ENCODE measurements around the gene ZNF492.
"Not testable (repeated sequence)": the region's sequence is repeated elsewhere in the genome, so short reads cannot be mapped to it uniquely, and the experiment has no call there.

Gene ZNF492

DNA sequence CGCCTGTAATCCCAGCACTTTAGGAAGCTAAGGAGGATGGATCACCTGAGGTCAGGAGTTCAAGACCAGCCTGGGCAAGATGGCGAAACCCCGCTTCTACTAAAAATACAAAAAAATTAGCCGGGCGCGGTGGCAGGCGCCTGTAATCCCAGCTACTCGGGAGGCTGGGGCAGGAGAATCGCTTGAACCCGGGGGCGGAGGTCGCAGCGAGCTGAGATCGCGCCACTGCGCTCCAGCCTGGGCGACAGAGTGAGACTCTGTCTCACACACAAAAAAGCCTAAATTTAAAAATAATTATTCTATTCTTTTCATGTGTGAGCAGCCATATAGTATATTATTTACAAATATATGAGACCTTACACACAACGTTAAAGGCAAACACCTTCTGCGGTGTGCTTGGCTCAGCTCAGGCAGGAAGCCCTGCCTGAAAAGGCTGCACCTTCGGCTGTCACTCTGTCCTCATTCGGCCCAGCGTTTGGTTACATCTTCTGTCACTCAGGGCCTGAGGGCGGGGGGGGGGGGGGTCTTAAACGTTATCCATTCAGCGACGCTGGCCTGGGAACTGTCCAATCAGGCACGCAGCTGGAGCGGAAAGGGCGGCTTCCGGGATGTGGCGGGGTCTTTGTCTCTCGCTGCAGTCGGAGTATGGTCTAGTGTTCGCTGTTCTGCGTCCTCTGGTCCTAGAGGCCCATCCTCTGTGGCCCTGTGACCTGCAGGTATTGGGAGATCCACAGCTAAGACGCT, at the start of gene ZNF492:
Gene ZNF492 (plus strand): TSS at position 619 of the 744 bp plus-strand sequence. CDS start 19,076 bp downstream, outside the sequence.
- peak; percentile 97 for DNase-seq

DNA sequence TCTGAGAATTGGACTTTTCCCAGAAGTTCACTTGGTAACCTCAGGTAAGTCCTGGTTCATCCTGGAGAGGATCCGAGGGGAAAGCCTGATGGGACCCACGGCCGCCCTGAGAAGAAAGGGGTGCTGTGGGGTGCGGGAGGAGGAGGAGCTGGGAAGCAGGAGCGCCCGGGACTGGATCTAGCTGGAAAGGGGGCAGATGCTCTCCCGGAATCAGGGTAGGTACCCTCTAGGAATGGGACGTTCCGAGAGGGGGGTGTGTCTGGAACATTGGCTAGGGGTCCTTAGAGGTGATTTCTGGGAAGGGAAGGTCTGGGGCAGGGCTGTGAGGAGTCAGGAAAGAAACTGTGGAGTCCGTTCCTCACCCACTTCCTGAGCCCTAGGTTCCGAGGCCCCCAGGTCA, 38.7 kb upstream of the ZNF492 start:
- no peak for DNase-seq

DNA sequence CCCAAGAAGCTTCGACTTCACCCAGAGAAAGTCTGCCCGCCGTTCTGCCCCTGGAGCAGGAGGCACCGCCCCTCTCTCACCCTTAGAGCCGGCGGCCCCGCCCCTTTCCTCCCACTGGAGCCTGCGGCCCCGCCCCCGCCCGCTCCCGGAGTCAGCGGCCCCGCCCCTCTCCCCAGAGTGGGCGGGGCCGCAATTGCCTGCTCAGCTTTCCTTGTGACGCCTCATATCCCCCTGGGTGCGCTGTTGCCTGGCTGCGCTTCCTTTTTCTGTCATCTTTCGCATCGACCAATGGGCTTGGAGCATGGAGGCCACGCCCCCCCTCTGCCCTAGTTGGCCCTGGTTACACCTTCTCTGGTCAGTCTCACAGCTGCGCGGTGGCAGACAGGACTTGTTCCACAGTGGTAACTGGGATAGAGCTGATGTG, 38.2 kb upstream of the ZNF492 start:
- no peak for DNase-seq

DNA sequence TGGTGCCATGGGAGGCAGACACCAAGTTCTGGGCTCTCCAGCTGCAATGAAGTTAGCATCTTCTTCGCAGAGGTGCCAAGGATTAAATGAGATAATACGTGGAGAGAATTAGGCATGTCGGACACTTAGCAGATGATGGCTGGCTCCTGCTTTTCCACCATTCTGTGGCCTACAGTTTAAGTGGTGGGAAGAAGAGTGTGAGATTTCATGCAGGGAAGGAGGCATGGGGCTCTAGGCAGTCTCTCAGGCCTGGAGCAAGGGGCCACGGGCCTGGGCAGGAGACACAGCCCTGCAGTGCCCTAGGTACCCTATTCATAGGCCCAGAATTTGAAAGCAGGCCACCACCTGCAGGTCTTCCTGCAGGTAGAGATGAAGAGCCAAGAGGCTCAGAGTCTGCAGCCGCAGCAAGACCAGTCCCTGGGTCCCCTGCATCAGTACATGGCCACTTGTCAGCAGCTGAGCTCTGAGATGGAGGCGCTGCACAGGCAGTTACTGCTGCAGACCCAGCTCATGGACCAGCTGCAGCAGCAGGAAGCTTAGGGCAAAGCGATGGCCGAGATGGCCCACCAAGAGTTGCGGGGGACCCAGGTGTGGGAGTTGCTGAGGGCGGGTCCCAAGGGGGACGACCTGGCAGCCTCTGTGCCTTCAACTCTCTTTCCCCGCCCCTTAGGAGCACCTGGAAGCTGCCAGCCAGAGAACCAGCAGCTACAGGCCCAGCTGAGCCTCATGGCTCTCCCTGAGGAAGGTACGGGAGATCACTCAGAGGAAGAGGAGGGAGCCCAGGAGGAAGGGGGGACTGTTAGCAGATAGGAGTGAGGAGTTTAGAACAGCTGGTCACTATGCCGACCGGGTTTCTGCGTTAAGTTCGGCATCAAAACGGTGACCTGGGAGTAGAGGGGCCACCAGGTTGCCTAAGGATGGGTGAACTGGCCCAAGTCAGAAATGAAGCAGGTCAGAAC, 33.2 kb upstream of the ZNF492 start:
- DNase-seq, result no peak

DNA sequence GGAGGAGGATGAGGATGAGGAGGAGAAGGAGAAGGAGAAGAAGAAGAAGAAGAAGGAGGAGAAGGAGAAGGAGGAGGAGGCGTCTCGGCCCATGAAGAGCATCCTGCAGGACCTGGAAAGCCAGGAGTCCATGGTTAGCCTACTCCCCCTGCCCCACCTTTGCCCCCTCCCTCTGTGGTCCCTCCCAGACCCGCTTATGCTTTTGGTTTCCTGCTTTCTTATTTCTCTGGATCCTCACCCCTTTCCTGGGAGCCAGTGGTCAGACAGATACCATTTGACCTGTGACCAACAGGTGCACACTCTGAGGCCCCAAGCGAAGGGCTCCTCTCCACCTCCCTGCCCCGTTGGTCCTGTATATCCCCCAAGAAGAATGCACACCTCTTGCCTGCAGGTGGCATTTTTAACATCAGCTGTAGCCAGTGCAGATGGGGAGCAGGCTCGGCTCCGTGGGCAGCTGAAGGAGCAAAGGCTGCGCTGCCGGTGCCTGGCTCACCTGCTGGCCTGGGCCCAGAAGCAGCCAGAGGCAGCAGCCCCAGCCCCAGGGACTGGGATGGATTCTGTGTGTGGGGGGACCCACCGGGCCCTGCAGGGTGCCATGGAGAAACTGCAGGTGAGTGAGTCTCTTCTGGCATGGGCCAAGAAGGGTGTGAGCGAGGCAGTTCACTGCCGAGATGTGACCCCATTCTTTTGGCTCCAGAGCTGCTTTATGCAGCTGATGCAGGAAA, 32.1 kb upstream of the ZNF492 start:
- no peak for DNase-seq

DNA sequence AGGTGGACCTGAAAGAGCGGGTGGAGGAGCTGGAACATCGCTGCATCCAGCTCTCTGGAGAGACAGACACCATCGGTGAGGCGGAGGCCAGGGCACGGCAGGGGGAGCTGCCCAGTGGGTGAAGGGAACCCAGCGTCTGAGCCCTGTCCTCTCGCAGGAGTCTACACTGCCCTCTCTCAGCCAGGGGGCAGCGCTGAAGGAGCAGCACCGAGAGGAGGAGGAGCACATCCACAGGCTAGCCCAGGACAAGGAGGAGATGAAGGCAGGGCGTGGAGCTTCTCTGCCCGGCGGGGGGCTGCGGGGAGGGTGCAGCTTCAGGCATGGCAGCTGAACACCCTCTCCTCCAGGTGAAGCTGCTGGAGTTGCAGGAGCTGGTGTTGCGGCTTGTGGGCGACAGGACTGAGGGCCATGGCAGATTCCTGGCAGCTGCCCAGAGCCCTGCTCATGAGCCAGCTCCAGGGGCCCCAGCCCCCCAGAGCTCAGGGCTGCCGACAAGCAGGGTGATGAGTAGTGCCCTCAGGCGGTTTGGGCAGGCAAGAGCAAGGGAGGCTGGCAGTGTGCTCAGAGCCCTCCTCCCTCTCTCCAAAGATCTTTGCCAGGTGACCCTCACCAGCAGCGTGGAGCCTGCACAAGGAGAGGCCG, 31.4 kb upstream of the ZNF492 start:
- DNase-seq, result no peak

DNA sequence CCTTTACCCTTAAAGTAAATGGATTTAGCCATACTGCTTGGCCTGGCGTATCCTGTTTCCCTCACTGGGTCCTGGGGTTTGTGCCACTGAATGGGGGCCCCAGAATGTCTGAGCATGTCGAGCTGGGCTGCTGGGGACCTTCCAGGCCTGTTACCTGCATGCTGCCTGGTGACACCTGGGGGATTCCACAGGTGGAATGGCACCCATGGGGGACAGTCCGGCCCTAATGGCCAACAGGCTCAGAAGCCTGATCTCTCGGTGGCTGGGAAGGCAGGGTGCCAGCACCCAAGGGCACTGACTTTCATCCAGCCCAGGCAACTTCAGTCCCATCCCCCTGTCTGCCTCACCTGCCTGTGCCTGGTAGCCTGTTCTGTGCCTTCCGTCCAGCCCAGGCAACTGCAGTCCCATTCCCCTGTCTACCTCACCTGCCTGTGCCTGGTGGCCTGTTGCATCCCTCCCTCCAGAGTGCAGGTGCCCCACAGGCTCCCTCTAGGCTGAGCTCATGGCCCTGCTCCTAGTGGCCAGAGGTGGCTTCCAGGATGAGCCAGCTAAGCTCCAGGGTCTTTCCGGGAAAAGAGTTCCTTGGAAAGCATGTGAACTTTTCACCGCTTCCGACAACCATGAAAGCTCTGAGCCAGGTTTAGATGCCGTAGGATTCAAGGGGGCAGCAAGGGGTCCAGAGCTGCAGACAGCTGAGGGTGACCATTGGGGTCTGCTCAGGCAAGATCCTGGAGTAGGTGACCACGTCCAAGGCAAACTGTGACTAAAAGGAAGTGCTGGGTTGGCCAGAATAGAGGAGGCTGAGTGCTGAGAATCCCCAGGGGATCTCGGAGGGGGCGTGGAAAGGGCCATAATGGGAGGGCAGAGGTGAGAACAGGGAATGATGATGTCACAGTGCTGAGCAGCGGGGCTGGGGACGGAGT, 30.3 kb upstream of the ZNF492 start:
- no peak for DNase-seq

DNA sequence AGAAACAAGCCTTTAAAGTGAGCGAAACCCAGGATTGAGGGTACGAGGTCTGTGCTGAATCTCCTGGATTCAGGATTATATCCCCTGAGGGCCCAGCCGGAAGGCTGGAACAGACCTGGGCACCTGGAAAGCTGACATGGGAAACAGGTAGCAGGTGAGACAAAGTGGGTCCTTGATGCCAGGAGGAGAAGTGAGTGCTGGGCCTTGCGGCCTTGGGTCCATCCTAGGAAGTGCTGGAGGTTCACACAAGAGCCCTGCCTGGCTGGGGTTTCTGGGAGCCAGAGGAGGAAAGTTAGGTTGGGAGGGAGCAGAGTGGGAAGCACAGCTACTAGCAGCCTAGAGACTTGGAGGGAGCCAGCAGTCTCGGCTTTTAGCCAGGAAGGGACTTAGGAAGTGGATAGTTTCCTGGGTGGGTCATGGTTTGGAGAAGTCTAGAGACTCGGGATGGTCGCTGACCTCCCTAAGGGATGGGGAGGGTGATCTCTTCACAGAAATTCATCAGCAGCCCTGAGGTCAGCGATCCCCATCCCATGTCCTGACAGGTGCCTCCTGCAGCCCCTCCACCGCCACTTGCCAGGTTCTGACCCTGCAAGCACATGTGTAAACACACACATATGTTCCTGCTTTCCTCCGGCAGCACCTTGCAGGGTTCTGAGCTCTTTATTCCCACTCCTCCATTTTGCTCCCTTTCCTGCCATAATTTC, 29.4 kb upstream of the ZNF492 start:
- no peak for DNase-seq

DNA sequence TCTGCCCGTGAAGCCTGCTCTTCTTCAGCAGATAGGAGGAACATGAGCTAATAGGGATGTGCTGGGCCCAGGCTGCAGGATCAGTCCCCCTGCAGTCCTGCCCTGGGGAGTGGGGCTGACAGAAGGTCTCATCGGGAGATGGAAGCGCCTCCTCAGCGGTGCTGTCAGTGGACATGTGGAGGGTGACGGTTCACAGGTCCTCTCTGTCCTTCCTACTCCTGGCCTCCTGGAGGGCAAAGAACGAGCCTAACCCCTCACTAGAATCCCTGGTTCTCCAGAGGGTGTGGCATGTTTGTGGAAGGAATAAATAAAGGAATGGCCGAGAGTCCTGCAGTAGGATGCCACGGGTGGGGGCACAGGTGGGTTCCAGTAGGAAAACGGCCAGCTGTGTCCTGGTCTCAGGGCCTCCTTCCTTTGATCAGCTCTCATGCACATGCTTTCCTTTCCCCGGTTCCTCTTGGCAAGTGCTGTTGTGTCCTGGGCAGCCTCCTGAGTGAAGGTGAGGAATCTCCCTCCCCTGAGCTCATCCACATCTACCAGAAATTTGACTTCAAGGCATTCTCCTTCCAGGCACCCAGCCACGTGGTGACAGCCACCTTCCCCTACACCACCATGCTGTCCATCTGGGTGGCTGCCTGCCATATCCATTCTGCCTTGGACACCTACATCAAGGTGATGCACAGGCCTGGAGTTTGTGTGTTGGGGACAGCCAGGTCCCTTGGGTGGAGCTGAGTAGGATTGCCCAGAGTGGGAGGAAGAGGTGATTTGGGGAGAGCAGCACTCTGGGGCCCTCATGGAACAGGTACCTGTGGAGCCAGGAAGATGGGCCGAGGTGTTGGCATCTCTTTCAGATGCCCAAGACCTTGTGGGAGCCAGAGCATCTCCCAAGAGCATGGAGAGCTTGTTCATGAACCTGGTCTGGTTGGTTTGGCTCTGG, 28.6 kb upstream of the ZNF492 start:
- no peak for DNase-seq

DNA sequence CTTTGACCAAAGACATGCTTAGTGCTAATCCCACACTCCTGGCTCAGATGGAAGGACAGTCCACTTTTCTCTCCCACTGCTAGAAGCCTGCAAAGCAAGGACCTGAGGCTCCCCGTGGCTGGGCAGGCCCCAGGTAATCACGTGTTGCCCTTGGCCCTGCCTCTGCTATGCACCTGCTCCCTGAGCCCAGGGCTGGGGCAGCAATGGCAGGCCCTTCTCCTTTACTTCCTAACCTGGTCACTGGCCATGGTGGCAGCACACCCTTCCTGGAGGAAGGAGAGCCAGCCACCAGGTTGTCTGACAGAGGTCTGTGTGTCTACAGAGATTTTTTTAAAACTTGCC, 27.9 kb upstream of the ZNF492 start:
- no peak for DNase-seq

DNA sequence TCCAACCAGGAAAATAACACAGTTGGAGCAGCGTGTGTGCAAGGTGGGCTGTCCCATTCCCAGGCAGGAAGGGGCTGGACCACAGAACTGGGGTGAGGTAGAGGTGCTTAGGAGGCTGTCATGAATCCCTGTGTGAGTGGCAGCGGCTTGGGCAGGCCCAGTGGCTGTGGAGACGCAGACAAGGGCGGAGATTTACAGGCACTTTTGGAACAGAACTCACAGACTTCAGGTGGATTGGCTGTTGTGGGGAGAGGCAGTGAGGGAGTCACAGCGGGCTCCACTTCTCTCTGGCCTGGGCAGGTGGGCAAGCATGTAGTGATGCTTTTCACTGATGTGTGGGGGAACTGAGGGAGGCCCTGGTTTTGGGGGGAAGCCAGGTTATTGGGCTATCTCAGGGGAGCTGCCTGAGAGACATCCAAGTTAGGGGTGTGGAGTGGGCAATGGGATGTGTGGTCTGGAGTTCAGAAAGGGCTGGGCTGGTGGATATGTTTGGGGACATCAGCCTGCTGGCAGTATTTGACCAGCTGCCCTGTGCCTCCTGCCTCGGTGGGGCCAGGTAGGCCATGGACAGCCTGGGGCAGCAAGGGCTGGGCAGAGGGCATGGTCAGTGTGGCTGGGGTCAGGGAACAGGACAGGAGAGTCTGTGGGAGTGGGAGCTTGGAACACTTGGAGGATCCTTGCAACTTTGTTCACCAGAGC, 27.0 kb upstream of the ZNF492 start:
- DNase-seq, result no peak

DNA sequence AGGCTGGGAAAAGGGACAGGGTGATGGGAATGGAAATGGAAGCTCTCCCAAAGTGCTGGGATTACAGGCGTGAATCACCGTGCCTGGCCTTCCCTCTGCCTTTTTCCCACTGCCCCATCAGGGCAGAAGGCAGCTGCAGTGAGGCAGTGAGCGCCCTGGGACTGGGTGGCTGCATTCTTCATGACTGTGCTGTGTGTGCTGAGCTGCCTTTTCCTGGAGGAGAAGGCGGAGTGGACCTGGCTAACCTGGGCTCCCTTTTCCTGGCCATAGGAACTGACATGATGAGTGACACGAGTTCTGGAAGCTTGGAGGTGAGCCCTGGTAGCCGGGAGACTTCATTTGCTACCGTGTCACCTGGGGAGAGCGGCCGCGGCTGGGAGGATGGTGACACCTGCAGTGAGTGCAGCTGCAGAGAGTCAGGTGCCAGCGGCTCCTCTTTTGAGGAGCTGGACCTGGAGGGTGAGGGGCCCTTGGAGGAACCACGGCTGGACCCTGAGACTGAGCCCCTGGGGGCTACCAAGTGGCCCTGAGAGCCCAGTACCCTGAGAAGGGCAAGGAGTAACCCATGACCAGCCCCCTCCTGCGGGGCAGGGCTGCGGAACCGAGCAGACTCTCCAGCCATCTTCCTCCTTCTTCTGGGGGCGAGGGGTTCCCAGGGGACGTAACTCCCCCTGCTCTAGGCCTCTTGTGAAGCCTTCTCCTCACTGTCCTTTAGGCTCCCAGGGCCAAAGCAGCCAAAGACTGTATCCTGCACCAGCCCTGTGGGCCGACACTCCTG, 26.3 kb upstream of the ZNF492 start:
- no peak for DNase-seq

DNA sequence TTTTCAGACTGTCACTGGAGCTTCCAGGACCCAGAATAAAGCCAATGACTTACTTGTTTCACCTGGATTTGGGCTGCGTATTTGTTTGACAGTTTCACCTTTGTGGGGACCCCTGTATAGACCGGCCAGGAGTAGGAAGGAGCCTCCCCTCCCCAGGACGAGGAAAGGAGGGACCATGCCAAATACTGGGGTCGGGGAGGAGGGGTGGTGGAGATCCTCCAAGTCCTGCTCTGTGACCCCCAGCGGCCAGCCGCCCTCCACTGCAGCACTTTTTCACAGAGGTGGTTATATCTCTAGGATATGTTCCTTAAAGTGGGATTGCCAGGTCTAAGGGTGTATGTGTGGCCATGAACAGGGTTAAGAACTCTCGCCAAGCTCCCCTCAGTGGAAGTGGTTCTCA, 25.7 kb upstream of the ZNF492 start:
- DNase-seq, result no peak

DNA sequence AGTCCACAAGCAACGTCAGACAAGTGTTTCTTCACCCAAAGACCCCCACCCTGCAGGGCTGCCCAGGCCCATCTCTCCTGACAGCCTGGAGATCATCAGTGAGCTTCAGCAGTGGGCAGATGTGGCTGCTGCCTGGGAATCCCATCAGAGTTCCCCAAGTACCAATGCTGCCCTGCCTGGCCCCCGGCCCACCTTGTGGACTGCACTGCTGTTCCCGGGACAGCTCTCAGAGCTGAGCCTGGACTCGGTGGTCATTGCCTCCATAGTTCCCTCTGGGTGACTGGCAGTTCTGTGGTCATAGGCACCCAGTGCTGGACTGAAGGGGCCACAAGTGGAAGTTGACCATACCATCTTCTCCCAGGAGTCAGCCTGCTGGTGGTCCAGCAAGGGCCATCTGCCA, 24.5 kb upstream of the ZNF492 start:
- no peak for DNase-seq

DNA sequence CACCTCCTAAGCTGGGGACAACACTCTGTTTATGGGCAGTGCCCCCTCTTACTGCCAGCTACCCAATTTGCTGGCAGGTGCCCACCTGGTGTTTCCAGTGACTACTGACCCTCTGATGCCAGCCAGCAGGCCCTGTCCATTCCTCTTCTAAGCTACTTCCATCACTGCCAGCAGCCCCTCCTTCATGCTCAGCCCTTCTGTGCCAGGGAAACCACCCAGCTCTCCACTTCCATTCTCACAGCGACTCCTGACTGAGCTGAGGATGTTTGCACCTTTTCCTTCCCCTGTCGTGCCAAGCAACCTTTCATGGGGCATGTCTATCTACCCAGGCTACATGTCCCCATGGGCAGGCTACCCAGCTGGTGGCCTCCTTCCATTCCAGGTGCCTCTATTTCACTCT, 24.0 kb upstream of the ZNF492 start:
- DNase-seq, result no peak

DNA sequence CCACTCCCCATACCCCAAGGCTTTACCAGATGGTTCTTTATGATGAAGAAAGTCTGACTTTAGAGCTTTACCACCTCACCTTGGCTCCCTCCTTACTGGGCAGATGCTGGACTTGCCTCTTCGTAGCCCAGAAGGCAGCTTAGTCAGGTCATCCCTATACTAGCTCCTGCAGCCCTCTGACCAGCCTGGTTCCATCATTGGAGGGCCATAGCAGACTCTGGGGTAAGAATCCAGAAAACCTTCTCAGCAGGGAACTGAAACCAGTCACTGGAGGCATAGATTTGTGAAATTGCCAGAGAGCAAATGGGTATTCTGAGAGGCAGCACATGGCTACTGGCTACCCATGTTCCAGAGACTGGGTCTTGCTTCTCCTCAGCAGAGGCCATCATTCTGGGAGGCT, 21.8 kb upstream of the ZNF492 start:
- DNase-seq, result no peak

DNA sequence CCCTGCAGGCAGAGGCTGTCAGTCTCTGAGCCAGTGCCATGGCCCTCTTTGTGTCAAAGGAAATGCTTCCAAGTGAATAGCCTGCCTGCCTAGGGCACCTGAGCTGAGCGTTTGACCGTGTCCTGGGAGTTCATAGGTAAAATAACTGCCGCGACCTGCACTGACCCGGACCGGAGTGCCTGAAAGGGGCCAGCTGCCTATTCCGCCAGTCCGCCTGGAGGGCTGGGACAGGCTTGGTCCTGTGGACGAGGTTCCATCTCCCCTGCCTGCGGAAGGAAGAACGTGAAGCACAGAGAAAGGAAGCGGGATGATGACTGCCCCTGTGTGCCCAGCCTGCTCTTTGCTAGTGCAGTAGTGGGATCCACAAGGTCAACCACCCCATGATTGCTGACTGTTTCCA, 17.5 kb upstream of the ZNF492 start:
- no peak for DNase-seq

DNA sequence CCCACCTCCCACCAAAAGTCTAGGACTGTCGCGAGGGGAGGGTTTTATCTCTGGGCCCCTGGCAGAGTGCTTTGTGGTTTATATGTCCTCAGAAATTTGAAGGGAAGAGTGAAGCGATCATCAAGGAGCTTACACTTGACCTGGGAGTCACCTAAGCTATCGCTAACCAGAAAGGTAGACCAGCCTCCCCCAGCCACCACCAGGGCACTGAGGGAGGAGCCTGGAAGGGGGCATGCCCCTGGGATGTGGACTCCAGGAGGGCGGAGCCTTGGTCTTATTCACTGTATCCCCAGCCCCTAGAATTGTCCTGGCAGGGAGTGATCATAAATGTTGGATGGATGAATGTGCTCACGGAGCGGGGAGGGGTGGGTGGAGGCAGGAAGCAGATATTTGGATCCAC, 16.9 kb upstream of the ZNF492 start:
- not testable (repeated sequence) for DNase-seq
